SK-N-SH (cell line): Measurements from ENCODE around the gene ZNRD2. TPM values are rescaled to one million over a fixed set of nuclear protein-coding genes. Genes with fewer than 3 reads are reported as not detected.

Experiments
- CTCF ChIA-PET: fragments of 300-600, 350-600 bp; formaldehyde crosslinking; extraction: SDS; loops from one replicate; lab custom pipeline; 2021; lab: Yijun Ruan, JAX
- POLR2A ChIA-PET: fragments of 350-600 bp; sonication (Branson Sonifier 250); formaldehyde crosslinking; extraction: SDS; loops from one replicate; lab custom pipeline; 2020; ENCODE audit warnings: antibody characterized with exemption, inconsistent platforms; lab: Yijun Ruan, JAX
- DNase-seq: peaks from one replicate; pipeline ENCODE4 v3.0.0; 2012
- H2AFZ ChIP-seq: fragments of 200-600 bp; sonication (generic); 2 replicates; pipeline ENCODE4 v1.8.1; 2016; ENCODE audit warnings: antibody characterized with exemption, mild to moderate bottlenecking, low read depth
- H3F3A ChIP-seq: fragments of 200-600 bp; sonication (generic); replicated peaks from 2 replicates; pipeline ENCODE3; 2016; ENCODE audit warnings: antibody characterized with exemption, mild to moderate bottlenecking; ENCODE audit not compliant: insufficient read depth
- H3K27ac ChIP-seq, 2 experiments: fragments of 200-500 bp in 1 of 2; fragments of 200-600 bp in 1 of 2; sonication (Bioruptor generic) in 1 of 2; sonication (generic), shearing (Covaris generic) in 1 of 2; 2 replicates each; pipeline versions ENCODE4 v1.5.1 to v1.6.1; 2014 to 2016; ENCODE audit warnings: low read depth in 2 of 2, inconsistent platforms in 1 of 2, low read length in 1 of 2, mild to moderate bottlenecking in 1 of 2, mixed read lengths in 1 of 2
- H3K27me3 ChIP-seq: fragments of 200-600 bp; sonication (generic), shearing (Covaris generic); 2 replicates; pipeline ENCODE4 v1.6.1; 2016; ENCODE audit warnings: mixed run types; ENCODE audit not compliant: insufficient read depth
- H3K36me3 ChIP-seq, 2 experiments: fragments of 200-500 bp in 1 of 2; fragments of 200-600 bp in 1 of 2; sonication (Bioruptor generic) in 1 of 2; sonication (generic) in 1 of 2; replicated peaks in 1 of 2; 2 replicates each; pipeline versions ENCODE3 to v1.5.1; 2014 to 2016; ENCODE audit warnings: low read length in 1 of 2, mild to moderate bottlenecking in 1 of 2; ENCODE audit not compliant: insufficient read depth in 2 of 2, control insufficient read depth in 1 of 2
- H3K4me1 ChIP-seq, 2 experiments: fragments of 200-500 bp in 1 of 2; fragments of 200-600 bp in 1 of 2; sonication (Bioruptor generic) in 1 of 2; sonication (generic), shearing (Covaris generic) in 1 of 2; 2 replicates each; pipeline versions ENCODE4 v1.5.1 to v1.6.1; 2014 to 2016; ENCODE audit warnings: low read depth in 1 of 2, low read length in 1 of 2, mixed run types in 1 of 2; ENCODE audit not compliant: insufficient read depth in 2 of 2, control insufficient read depth in 1 of 2
- H3K4me2 ChIP-seq: fragments of 200-600 bp; sonication (generic), shearing (Covaris generic); 2 replicates; pipeline ENCODE4 v1.6.1; 2017; ENCODE audit warnings: mixed run types
- H3K4me3 ChIP-seq, 2 experiments: fragments of 200-500 bp in 1 of 2; fragments of 200-600 bp in 1 of 2; sonication (Bioruptor generic) in 1 of 2; sonication (generic), shearing (Covaris generic) in 1 of 2; 2 replicates each; pipeline versions ENCODE4 v1.5.1 to v1.8.1; 2014 to 2016; ENCODE audit warnings: low read depth in 2 of 2, inconsistent platforms in 1 of 2, low read length in 1 of 2, mild to moderate bottlenecking in 1 of 2, mixed read lengths in 1 of 2, moderate library complexity in 1 of 2
- H3K79me2 ChIP-seq: fragments of 200-600 bp; sonication (generic); 2 replicates; pipeline ENCODE4 v1.8.1; 2017; ENCODE audit warnings: mild to moderate bottlenecking; ENCODE audit not compliant: insufficient read depth
- H3K9ac ChIP-seq: fragments of 200-600 bp; sonication (generic); 2 replicates; pipeline ENCODE4 v1.6.1; 2017; ENCODE audit warnings: mixed run types
- H3K9me2 ChIP-seq: fragments of 200-600 bp; sonication (generic); 2 replicates; pipeline ENCODE4 v1.6.1; 2017; ENCODE audit warnings: mixed run types
- H3K9me3 ChIP-seq: fragments of 200-600 bp; sonication (generic); 2 replicates; pipeline ENCODE4 v1.6.1; 2017; ENCODE audit warnings: mixed run types, mild to moderate bottlenecking, moderate library complexity
- H4K20me1 ChIP-seq: fragments of 200-600 bp; sonication (generic); 2 replicates; pipeline ENCODE4 v1.6.1; 2017; ENCODE audit warnings: mild to moderate bottlenecking, mixed run types; ENCODE audit not compliant: insufficient read depth
- FOSL2 ChIP-seq: IDR thresholded peaks from 2 replicates; pipeline ENCODE4 v1.4.0; 2012; ENCODE audit warnings: low read depth, mild to moderate bottlenecking, moderate library complexity, borderline replicate concordance
- IRF3 ChIP-seq: fragments of 150-350 bp; IDR thresholded peaks from 2 replicates; pipeline ENCODE4 v1.6.1; 2016; ENCODE audit warnings: mild to moderate bottlenecking, low read depth, low read length
- JUND ChIP-seq: IDR thresholded peaks from 2 replicates; pipeline ENCODE4 v1.4.0; 2012
- NFIC ChIP-seq: IDR thresholded peaks from 2 replicates; pipeline ENCODE4 v1.4.0; 2012; ENCODE audit warnings: borderline replicate concordance
- NRF1 ChIP-seq: IDR thresholded peaks from 2 replicates; pipeline ENCODE4 v1.6.1; 2012; ENCODE audit warnings: low read depth, mild to moderate bottlenecking, low read length
- RAD21 ChIP-seq: IDR thresholded peaks from 2 replicates; pipeline ENCODE4 v1.6.1; 2012; ENCODE audit warnings: mild to moderate bottlenecking, low read length
- RXRA ChIP-seq: IDR thresholded peaks from 2 replicates; pipeline ENCODE4 v1.4.0; 2012; ENCODE audit warnings: low read depth, mild to moderate bottlenecking, borderline replicate concordance
- SIN3A ChIP-seq: IDR thresholded peaks from 2 replicates; pipeline ENCODE4 v1.6.1; 2012; ENCODE audit warnings: low read depth, mild to moderate bottlenecking, low read length, moderate library complexity, borderline replicate concordance
- YY1 ChIP-seq: IDR thresholded peaks from 2 replicates; pipeline ENCODE4 v1.4.0; 2012; ENCODE audit warnings: low read depth, mild to moderate bottlenecking
- WGBS: methylation state at CpG from one replicate; pipeline ENCODE4 v1.1.6; 2017; ENCODE audit warnings: low lambda C conversion rate; 5-methylcytosine and 5-hydroxymethylcytosine counted together
- polyA plus RNA-seq, 3 experiments: library from polyadenylated mRNA; depleted of rRNA; stranded (reverse); fragments of >200 nt; gene quantifications; 2 replicates each; pipeline ENCODE4 v1.2.3, GENCODE V29; 2012
- TF ChIP-seq, protein P1 (sequence below): IDR thresholded peaks from 2 replicates; pipeline ENCODE4; 2012
- TF ChIP-seq, protein P2 (sequence below): IDR thresholded peaks from 2 replicates; pipeline ENCODE4 v1.4.0; 2012; ENCODE audit warnings: low read depth, borderline replicate concordance
- TF ChIP-seq, protein P3 (sequence below): IDR thresholded peaks from 2 replicates; pipeline ENCODE4 v1.4.0; 2012; ENCODE audit warnings: low read depth

The ZNRD2 gene
- polyA plus RNA-seq, 1 of the 3 experiments (the other 2 are of a cell fraction) = 78.1 TPM

- no peak for DNase-seq
- WGBS = 97% methylated on average over 55 of the region's 106 CpGs
- Histone ChIP-seq H3K9ac (no peak overlapping the region), H3K27ac (no peak overlapping the region), H3K4me2 (no peak overlapping the region), H3K4me1 (peaks cover 0 to 12% of the 10 kb centered on the region in 2 experiments; a peak in 1 of 4 replicates), H3K36me3 (peaks cover 0 to 23% of the 10 kb centered on the region in 2 experiments)
- TF ChIP-seq RAD21 = no peak
- TF ChIP-seq, all 33 proteins: peak for 0
- Histone ChIP-seq H4K20me1 (no peaks in the 10 kb centered on the region), H3K79me2 (no peaks in the 10 kb centered on the region), H3K9me2 (no peaks in the 10 kb centered on the region), H3K4me3 (no peak overlapping the region), H3K27me3 (no peaks in the 10 kb centered on the region), H2AFZ (no peak overlapping the region), H3K9me3 (no peaks in the 10 kb centered on the region), H3F3A (peaks cover 9% of the 10 kb centered on the region)
- POLR2A ChIA-PET = interaction anchor here (1.2 kb wide), 1 partner anchor 19 kb away, joined by 4 read pairs; the partner anchor contains the start of gene FAM89B
- CTCF ChIA-PET = interaction anchor here (0.8 to 12.8 kb wide), 9 partner anchors 13 to 427 kb away, joined by 3 to 216 read pairs (median 4); partner anchors contain the start of genes EHBP1L1 and FAM89B
Measured at GRCh38 chr11:65591939-65592857, 21.9 kb downstream of the ZNRD2 start.

DNA sequence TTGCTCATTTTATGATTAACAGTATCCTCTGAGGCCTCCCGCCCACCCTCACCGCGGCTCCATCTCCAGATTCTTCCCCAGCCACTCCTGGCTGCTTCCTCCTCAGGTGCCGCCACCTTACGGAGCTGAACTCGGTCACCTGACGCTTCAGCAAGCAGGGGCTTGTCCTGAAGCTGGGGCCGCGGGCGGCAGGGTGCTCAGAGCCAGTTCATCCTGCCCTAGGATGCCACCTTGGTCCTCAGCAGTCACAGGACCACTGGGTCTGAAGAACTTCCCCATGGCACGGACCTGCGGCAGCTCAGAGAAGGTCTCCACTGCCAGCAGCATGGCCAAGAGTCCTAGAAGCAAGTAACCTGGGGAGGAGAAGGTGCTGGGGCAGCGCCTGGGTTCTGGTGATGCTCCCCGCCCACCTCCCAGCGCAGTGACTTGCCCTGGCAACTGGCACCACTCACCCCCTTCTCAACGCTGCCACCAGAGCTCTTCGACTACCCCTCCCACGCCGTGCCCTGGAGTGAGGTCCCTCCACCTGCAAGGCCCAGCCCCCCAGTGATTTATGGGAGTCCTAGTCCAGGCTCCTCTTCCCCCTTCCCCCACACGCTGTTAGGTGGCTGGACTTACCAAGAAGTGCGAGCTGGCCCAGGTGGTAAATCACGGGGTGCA is 22.7 kb downstream of the ZNRD2 start:
- no peaks in the 10 kb centered on the region for H3K27me3 ChIP-seq
- H3K9me2 ChIP-seq = no peaks in the 10 kb centered on the region
- ChIA-PET POLR2A (interaction anchor here (1.0 to 3.1 kb wide), 8 partner anchors 10 to 52 kb away, joined by 3 to 15 read pairs (median 4); partner anchors contain the start of genes EHBP1L1, FAM89B, PCNX3 and ZNRD2), CTCF (interaction anchor here (0.8 to 12.8 kb wide), 22 partner anchors 7 to 427 kb away, joined by 3 to 216 read pairs (median 6); partner anchors contain the start of genes EHBP1L1, FAM89B, LTBP3 and MAP3K11)
- no peak overlapping the region for H3K4me3 ChIP-seq
- WGBS = 94% methylated on average over 14 of the region's 22 CpGs
- peak overlapping the region in 1 of 2 experiments; percentile 25; a peak in 1 of 4 replicates for H3K27ac ChIP-seq
- no peak overlapping the region for H3K9ac ChIP-seq
- H3K9me3 ChIP-seq = no peaks in the 10 kb centered on the region
- H3K79me2 ChIP-seq = no peaks in the 10 kb centered on the region
- H4K20me1 ChIP-seq = no peaks in the 10 kb centered on the region
- DNase-seq = peak; percentile 31
- TF ChIP-seq RXRA (no peak), YY1 (no peak), IRF3 (no peak), SIN3A (no peak), NRF1 (no peak), NFIC (no peak), JUND (no peak), FOSL2 (no peak)
- TF ChIP-seq, protein P1, sequence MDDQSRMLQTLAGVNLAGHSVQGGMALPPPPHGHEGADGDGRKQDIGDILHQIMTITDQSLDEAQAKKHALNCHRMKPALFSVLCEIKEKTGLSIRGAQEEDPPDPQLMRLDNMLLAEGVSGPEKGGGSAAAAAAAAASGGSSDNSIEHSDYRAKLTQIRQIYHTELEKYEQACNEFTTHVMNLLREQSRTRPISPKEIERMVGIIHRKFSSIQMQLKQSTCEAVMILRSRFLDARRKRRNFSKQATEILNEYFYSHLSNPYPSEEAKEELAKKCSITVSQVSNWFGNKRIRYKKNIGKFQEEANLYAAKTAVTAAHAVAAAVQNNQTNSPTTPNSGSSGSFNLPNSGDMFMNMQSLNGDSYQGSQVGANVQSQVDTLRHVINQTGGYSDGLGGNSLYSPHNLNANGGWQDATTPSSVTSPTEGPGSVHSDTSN = no peak
- TF ChIP-seq, protein P2, sequence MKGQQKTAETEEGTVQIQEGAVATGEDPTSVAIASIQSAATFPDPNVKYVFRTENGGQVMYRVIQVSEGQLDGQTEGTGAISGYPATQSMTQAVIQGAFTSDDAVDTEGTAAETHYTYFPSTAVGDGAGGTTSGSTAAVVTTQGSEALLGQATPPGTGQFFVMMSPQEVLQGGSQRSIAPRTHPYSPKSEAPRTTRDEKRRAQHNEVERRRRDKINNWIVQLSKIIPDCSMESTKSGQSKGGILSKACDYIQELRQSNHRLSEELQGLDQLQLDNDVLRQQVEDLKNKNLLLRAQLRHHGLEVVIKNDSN = no peak
- TF ChIP-seq, protein P3, sequence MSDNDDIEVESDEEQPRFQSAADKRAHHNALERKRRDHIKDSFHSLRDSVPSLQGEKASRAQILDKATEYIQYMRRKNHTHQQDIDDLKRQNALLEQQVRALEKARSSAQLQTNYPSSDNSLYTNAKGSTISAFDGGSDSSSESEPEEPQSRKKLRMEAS = no peak
- H3K36me3 ChIP-seq = peaks cover 6 to 22% of the 10 kb centered on the region in 2 experiments
- no peak overlapping the region for H2AFZ ChIP-seq
- no peak overlapping the region for H3K4me2 ChIP-seq
- peaks cover 0 to 12% of the 10 kb centered on the region in 2 experiments; a peak in 1 of 4 replicates for H3K4me1 ChIP-seq
- peaks cover 9% of the 10 kb centered on the region for H3F3A ChIP-seq
